Tibial artery (tissue), 4 donors: Measurements from ENCODE around the gene ADGRL3.

Source experiments
- DNase-seq, 2 donors: peaks; one replicate each; pipeline ENCODE4 v3.0.0-alpha.2; 2019
- H3K27ac ChIP-seq, 2 donors: fragments of 200-600 bp; sonication (generic) in 1 of 2; 1 replicate in 1 of 2; 2 replicates in 1 of 2; pipeline ENCODE4 v1.5.1; 2018 to 2019; ENCODE audit warnings: mild to moderate bottlenecking in 1 of 2
- H3K27me3 ChIP-seq, 2 donors: fragments of 200-600 bp; sonication (generic) in 1 of 2; one replicate each; pipeline versions ENCODE4 v1.5.1 to v1.6.0; 2016 to 2019
- H3K36me3 ChIP-seq, 3 donors: fragments of 200-600 bp; sonication (generic) in 2 of 3; one replicate each; pipeline ENCODE4 v1.5.1; 2016 to 2019; ENCODE audit warnings: mild to moderate bottlenecking in 2 of 3
- H3K4me1 ChIP-seq, 4 donors: fragments of 200-600 bp; sonication (generic) in 2 of 4; 1 replicate in 3 of 4; 2 replicates in 1 of 4; pipeline ENCODE4 v1.5.1; 2016 to 2019
- H3K4me3 ChIP-seq, 2 donors: fragments of 200-600 bp; sonication (generic) in 1 of 2; 1 replicate in 1 of 2; 2 replicates in 1 of 2; pipeline ENCODE4 v1.5.1; 2018 to 2019; ENCODE audit warnings: mild to moderate bottlenecking in 2 of 2
- H3K9me3 ChIP-seq, 3 donors: fragments of 200-600 bp; sonication (generic) in 1 of 3; one replicate each; pipeline ENCODE4 v1.5.1; 2016 to 2019
- CTCF ChIP-seq, 2 experiments: fragments of 200-600 bp in 1 of 2; fragments of 450-650 bp in 1 of 2; IDR thresholded peaks; one replicate each; pipeline ENCODE4 v1.5.1; 2017 to 2019; ENCODE audit warnings: antibody characterized with exemption in 2 of 2, mild to moderate bottlenecking in 1 of 2, moderate library complexity in 1 of 2
- intact Hi-C: fragments of 100-400 bp; cut with DNase I; formaldehyde crosslinking; loops from one replicate; pipeline ENCODE4 v1.15.0; 2023; ENCODE audit warnings: low total_unique reads

The ADGRL3 gene

GRCh38 chr4:61555789-61556188, 355.7 kb downstream of the ADGRL3 start:
- peaks cover 0 to 33% (median 11%) of the 10 kb centered on the region in 4 donors for H3K4me1 ChIP-seq
- TF ChIP-seq CTCF (IDR thresholded peaks at IDR 0.05) = no peak
- H3K36me3 ChIP-seq = no peaks in the 10 kb centered on the region
- intact Hi-C loops = no loop called here
- DNase-seq = no peak
- no peaks in the 10 kb centered on the region for H3K9me3 ChIP-seq
- peak overlapping the region; percentile 51 to 55 for H3K27ac ChIP-seq
- H3K4me3 ChIP-seq = no peak overlapping the region
- H3K27me3 ChIP-seq = no peaks in the 10 kb centered on the region

- no peaks in the 10 kb centered on the region for H3K36me3 ChIP-seq
- intact Hi-C loops = no loop called here
- H3K9me3 ChIP-seq = no peaks in the 10 kb centered on the region
- peaks cover 0 to 33% (median 11%) of the 10 kb centered on the region in 4 donors for H3K4me1 ChIP-seq
- no peak for TF ChIP-seq CTCF (IDR thresholded peaks at IDR 0.05)
- no peaks in the 10 kb centered on the region for H3K27me3 ChIP-seq
- H3K4me3 ChIP-seq = no peak overlapping the region
- H3K27ac ChIP-seq = peak overlapping the region; percentile 51 to 55
- DNase-seq = no peak
Observed at GRCh38 chr4:61556277-61556676, 356.2 kb downstream of the ADGRL3 start.

GRCh38 chr4:61559396-61559795, 359.3 kb downstream of the ADGRL3 start:
- Histone ChIP-seq H3K36me3 (no peaks in the 10 kb centered on the region), H3K9me3 (no peaks in the 10 kb centered on the region), H3K4me3 (no peak overlapping the region), H3K27me3 (no peaks in the 10 kb centered on the region), H3K27ac (peak overlapping the region; percentile 4 to 8), H3K4me1 (peaks cover 0 to 33% (median 11%) of the 10 kb centered on the region in 4 donors)
- no peak for DNase-seq
- TF ChIP-seq CTCF (IDR thresholded peaks at IDR 0.05) = no peak
- intact Hi-C loops = no loop called here

GRCh38 chr4:61561028-61561427, 360.9 kb downstream of the ADGRL3 start:
- no peak for DNase-seq
- intact Hi-C loops = no loop called here
- no peaks in the 10 kb centered on the region for H3K27me3 ChIP-seq
- no peak overlapping the region for H3K27ac ChIP-seq
- H3K9me3 ChIP-seq = no peaks in the 10 kb centered on the region
- H3K36me3 ChIP-seq = no peaks in the 10 kb centered on the region
- H3K4me1 ChIP-seq = peaks cover 0 to 26% (median 7%) of the 10 kb centered on the region in 4 donors
- no peak overlapping the region for H3K4me3 ChIP-seq
- TF ChIP-seq CTCF (IDR thresholded peaks at IDR 0.05) = no peak

GRCh38 chr4:61571761-61572559, 371.8 kb downstream of the ADGRL3 start:
- Histone ChIP-seq H3K27ac (no peak overlapping the region), H3K27me3 (no peaks in the 10 kb centered on the region), H3K9me3 (no peaks in the 10 kb centered on the region), H3K4me3 (no peak overlapping the region), H3K4me1 (peaks cover 0 to 30% (median 0%) of the 10 kb centered on the region in 4 donors), H3K36me3 (no peaks in the 10 kb centered on the region)
- intact Hi-C loops = no loop called here
- no peak for TF ChIP-seq CTCF (IDR thresholded peaks at IDR 0.05)
- DNase-seq = no peak
